Muscle of leg (tissue), 11 donors: ENCODE results near the gene SLC22A24. TPM values are rescaled to one million over a fixed set of nuclear protein-coding genes. Genes with fewer than 3 reads are reported as not detected.
"Not testable (repeated sequence)": the region's sequence is repeated elsewhere in the genome, so short reads cannot be mapped to it uniquely, and the experiment has no call there.

Experiments used
- DNase-seq: peaks from one replicate; pipeline ENCODE4 v3.0.0; 2013
- H3K27ac ChIP-seq: one replicate; pipeline ENCODE4 v1.5.1; 2013; ENCODE audit warnings: mild to moderate bottlenecking, low read length, control low read depth
- H3K27me3 ChIP-seq: one replicate; pipeline ENCODE4 v1.6.1; 2013; ENCODE audit warnings: low read length; ENCODE audit not compliant: control insufficient read depth, insufficient read depth
- H3K36me3 ChIP-seq: one replicate; pipeline ENCODE4 v1.6.1; 2013; ENCODE audit warnings: low read length; ENCODE audit not compliant: control insufficient read depth, insufficient read depth
- H3K4me1 ChIP-seq: one replicate; pipeline ENCODE4 v1.6.1; 2013; ENCODE audit warnings: low read length; ENCODE audit not compliant: control insufficient read depth, insufficient read depth
- H3K4me3 ChIP-seq: one replicate; pipeline ENCODE4 v1.5.1; 2013; ENCODE audit warnings: low read length, control low read depth
- H3K9me3 ChIP-seq: replicated peaks from 2 replicates; pipeline ENCODE4 v1.6.1; 2013; ENCODE audit warnings: low read depth, low read length; ENCODE audit not compliant: control insufficient read depth
- WGBS: methylation state at CpG from one replicate; pipeline ENCODE4 v1.1.5; 2013; ENCODE audit warnings: missing lambda C conversion rate; ENCODE audit not compliant: insufficient coverage; 5-methylcytosine and 5-hydroxymethylcytosine counted together
- polyA plus RNA-seq, 8 donors: library from polyadenylated mRNA; unstranded; fragments of 120-200 nt; gene quantifications; one replicate each; pipeline versions ENCODE4 v1.2.1 to v1.2.3, GENCODE V29; 2013; ENCODE audit warnings: inconsistent platforms in 1 of 8, low replicate concordance in 1 of 8; ENCODE audit not compliant: insufficient read length in 8 of 8, insufficient read depth in 1 of 8
- total RNA-seq: library from RNA; stranded (reverse); fragments of 120-200 nt; gene quantifications from one replicate; pipeline ENCODE4 v1.2.4, GENCODE V29; 2013

The SLC22A24 gene
- total and polyA plus RNA-seq, 9 donors = not detected

GRCh38 chr11:63080682-63081081, 63.3 kb downstream of the SLC22A24 start:
- no peak overlapping the region for H3K27ac ChIP-seq

GRCh38 chr11:63046203-63046602, 97.8 kb downstream of the SLC22A24 start:
- not testable (repeated sequence) for DNase-seq, H3K9me3 ChIP-seq, H3K4me1 ChIP-seq, H3K4me3 ChIP-seq, H3K27ac ChIP-seq, H3K36me3 ChIP-seq, H3K27me3 ChIP-seq
- WGBS = no CpG with 5 or more reads among the region's 1 CpG

More at GRCh38 chr11:63080682-63081081, 63.3 kb downstream of the SLC22A24 start:
- no peaks in the 10 kb centered on the region for H3K27me3 ChIP-seq
- H3K4me1 ChIP-seq = no peaks in the 10 kb centered on the region
- no peaks in the 10 kb centered on the region for H3K36me3 ChIP-seq
- no peak for DNase-seq
- no peak overlapping the region for H3K4me3 ChIP-seq
- WGBS = no CpG with 5 or more reads among the region's 2 CpGs
- H3K9me3 ChIP-seq = no peaks in the 10 kb centered on the region

GRCh38 chr11:63042596-63042995, 101.4 kb downstream of the SLC22A24 start:
- H3K9me3 ChIP-seq = no peaks in the 10 kb centered on the region
- 89% methylated on average over 3 of the region's 3 CpGs for WGBS
- DNase-seq = no peak
- no peaks in the 10 kb centered on the region for H3K36me3 ChIP-seq
- H3K4me1 ChIP-seq = no peaks in the 10 kb centered on the region
- H3K27me3 ChIP-seq = peaks cover 3% of the 10 kb centered on the region
- H3K4me3 ChIP-seq = no peak overlapping the region
- H3K27ac ChIP-seq = no peak overlapping the region

GRCh38 chr11:63032457-63032856, 111.6 kb downstream of the SLC22A24 start:
- Histone ChIP-seq H3K36me3 (no peaks in the 10 kb centered on the region), H3K9me3 (no peaks in the 10 kb centered on the region), H3K27ac (no peak overlapping the region), H3K27me3 (peaks cover 4% of the 10 kb centered on the region), H3K4me3 (no peak overlapping the region), H3K4me1 (no peaks in the 10 kb centered on the region)
- DNase-seq = no peak
- 88% methylated on average over 1 of the region's 4 CpGs for WGBS

Other genes with a start within 250 kb of the SLC22A24 start
- 0.04 TPM for gene CHRM1, start 222.9 kb downstream of the SLC22A24 start, total RNA-seq
- gene CHRM1, start 222.9 kb downstream of the SLC22A24 start, polyA plus RNA-seq = under 1 TPM in 5 of 8 donors, not detected in 3; 0.05 to 0.87 (median 0.23) TPM
- not detected for gene SLC22A6, start 159.3 kb downstream of the SLC22A24 start, total RNA-seq
- gene SLC22A6, start 159.3 kb downstream of the SLC22A24 start, polyA plus RNA-seq = under 1 TPM in 2 of 8 donors, not detected in 6; 0.05 to 0.20 TPM
- not detected for gene SLC22A8, start 128.4 kb downstream of the SLC22A24 start, total RNA-seq
- not detected for gene SLC22A8, start 128.4 kb downstream of the SLC22A24 start, polyA plus RNA-seq
- 0.04 TPM for gene SLC22A25, start 99.4 kb upstream of the SLC22A24 start, total RNA-seq
- gene SLC22A25, start 99.4 kb upstream of the SLC22A24 start, polyA plus RNA-seq = under 1 TPM in 2 of 8 donors, not detected in 6; 0.09 to 0.17 TPM
- not detected for gene SLC22A9, start 225.6 kb upstream of the SLC22A24 start, total RNA-seq
- under 1 TPM in 3 of 8 donors, not detected in 5; 0.09 to 0.30 (median 0.27) TPM for gene SLC22A9, start 225.6 kb upstream of the SLC22A24 start, polyA plus RNA-seq